Activated CD8-positive, alpha-beta T cell treated with anti-CD3 and anti-CD28 coated beads for 36 hours (primary cell): ENCODE measurements around the gene SLC38A10. TPM values are rescaled to one million over a fixed set of nuclear protein-coding genes. Genes with fewer than 3 reads are reported as not detected.
A peak's percentile ranks its signal among the peaks of the same experiment; 100 is the strongest.

Experiments used
- ATAC-seq: fragments of 200-7000 bp; cut with Tn5 transposase; one replicate; pipeline ENCODE4 v1.10.0; 2021; ENCODE audit warnings: mild to moderate bottlenecking, moderate library complexity
- CTCF ChIA-PET: fragments of 350-600 bp; sonication (Branson Sonifier 250); formaldehyde crosslinking; loops from one replicate; lab custom pipeline; 2021; ENCODE audit warnings: antibody characterized with exemption; lab: Charles Lee
- POLR2A ChIA-PET: fragments of 350-600 bp; sonication (Branson Sonifier 250); formaldehyde crosslinking; loops from one replicate; lab custom pipeline; 2021; ENCODE audit warnings: antibody characterized with exemption; lab: Charles Lee
- DNase-seq: peaks from one replicate; pipeline ENCODE4 v3.0.0-alpha.2; 2020
- H3K27ac Mint-ChIP-seq: one replicate; pipeline ENCODE4 v1.8.0; 2021; ENCODE audit warnings: mild to moderate bottlenecking, mixed read lengths
- H3K27me3 Mint-ChIP-seq: one replicate; pipeline ENCODE4 v1.8.0; 2021; ENCODE audit warnings: mixed read lengths
- H3K36me3 Mint-ChIP-seq: one replicate; pipeline ENCODE4 v1.8.0; 2021; ENCODE audit warnings: low read depth, mixed read lengths
- H3K4me1 Mint-ChIP-seq: one replicate; pipeline ENCODE4 v1.8.0; 2021; ENCODE audit warnings: low read depth, mixed read lengths
- H3K4me3 Mint-ChIP-seq: one replicate; pipeline ENCODE4 v1.8.0; 2021; ENCODE audit warnings: mild to moderate bottlenecking, moderate library complexity, mixed read lengths
- H3K9me3 Mint-ChIP-seq: one replicate; pipeline ENCODE4 v1.8.0; 2021; ENCODE audit warnings: mixed read lengths
- intact Hi-C: fragments of 100-400 bp; cut with micrococcal nuclease; formaldehyde crosslinking; loops from one replicate; pipeline ENCODE4 v1.10.0; 2022
- total RNA-seq, 2 experiments: library from RNA; stranded (reverse); gene quantifications; one replicate each; pipeline ENCODE4 v1.2.3, GENCODE V29; 2021
- TF ChIP-seq, protein P1 (sequence below): fragments of 200-600 bp; IDR thresholded peaks from one replicate; pipeline ENCODE4 v1.8.0; 2022; ENCODE audit warnings: antibody characterized with exemption, mild to moderate bottlenecking

The SLC38A10 gene
- total RNA-seq, 2 experiments from 2014 or later = 42.7 to 45.4 TPM

DNA sequence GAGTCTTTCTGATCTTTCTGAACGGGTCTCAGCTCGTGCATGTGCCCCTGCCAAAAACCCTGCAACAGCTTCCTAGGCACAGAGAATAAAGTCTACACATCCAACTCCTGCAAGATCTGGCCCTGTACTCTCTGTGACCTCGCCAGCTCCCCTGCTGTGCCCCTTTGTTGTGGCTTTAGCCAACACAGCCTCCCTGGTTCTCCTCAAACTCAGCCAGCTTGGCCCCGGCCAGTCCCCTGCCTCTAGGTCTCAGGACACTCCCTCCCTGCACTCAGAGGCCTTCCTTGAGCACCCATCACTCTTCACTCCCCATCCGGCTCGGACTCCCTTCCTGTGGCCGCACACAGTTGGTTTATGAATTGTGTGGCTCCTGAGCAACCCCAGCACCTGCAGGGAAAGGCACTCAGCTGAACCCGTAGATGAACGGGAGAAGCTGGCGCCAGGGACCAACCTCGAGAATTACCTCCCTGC lies 73.7 kb downstream of the SLC38A10 start:
- ATAC-seq = no peak
- no peak for DNase-seq
- TF ChIP-seq, protein P1, sequence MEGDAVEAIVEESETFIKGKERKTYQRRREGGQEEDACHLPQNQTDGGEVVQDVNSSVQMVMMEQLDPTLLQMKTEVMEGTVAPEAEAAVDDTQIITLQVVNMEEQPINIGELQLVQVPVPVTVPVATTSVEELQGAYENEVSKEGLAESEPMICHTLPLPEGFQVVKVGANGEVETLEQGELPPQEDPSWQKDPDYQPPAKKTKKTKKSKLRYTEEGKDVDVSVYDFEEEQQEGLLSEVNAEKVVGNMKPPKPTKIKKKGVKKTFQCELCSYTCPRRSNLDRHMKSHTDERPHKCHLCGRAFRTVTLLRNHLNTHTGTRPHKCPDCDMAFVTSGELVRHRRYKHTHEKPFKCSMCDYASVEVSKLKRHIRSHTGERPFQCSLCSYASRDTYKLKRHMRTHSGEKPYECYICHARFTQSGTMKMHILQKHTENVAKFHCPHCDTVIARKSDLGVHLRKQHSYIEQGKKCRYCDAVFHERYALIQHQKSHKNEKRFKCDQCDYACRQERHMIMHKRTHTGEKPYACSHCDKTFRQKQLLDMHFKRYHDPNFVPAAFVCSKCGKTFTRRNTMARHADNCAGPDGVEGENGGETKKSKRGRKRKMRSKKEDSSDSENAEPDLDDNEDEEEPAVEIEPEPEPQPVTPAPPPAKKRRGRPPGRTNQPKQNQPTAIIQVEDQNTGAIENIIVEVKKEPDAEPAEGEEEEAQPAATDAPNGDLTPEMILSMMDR = no peak
- Mint-ChIP-seq H3K9me3 (no peaks in the 10 kb centered on the region), H3K27me3 (no peaks in the 10 kb centered on the region), H3K27ac (no peak overlapping the region), H3K36me3 (no peaks in the 10 kb centered on the region), H3K4me3 (peak overlapping the region; percentile 69), H3K4me1 (peaks cover 12% of the 10 kb centered on the region)
- ChIA-PET CTCF (no interaction called here), POLR2A (interaction anchor here (0.5 kb wide), 2 partner anchors 143 to 204 kb away, joined by 3 read pairs; no protein-coding TSS in a partner anchor)
- intact Hi-C loops = no loop called here

DNA sequence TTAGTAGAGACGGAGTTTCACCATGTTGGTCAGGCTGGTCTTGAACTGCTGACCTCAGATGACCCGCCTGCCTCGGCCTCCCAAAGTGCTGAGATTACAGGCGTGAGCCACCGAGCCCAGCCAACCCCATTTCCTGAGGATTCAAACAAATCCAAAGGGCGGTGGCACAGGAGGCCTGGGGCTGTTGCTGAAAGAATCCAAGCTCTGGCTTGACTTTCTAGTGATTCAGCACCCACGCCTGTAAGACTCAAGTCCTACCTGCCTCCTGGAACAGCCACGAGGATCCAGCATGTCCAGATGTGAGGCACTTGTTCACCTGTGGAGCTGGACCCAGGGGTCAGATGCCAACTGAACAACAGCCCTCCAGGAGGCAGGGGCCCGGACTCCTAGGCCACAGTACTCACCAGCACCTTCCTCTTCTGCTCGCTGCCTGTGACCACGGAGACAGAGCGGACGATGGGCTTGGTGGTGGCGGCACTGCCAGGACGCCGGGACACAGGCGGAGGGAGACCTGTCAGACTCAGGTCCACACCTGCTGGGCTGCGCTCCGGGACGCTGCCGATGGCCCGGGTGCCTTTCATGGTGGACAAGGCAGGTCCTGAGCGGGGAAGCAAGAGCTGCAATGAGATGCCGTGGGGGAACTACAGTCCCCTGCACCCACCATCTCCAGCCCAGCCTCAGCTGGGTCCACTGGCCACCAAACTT lies 75.5 kb downstream of the SLC38A10 start:
- DNase-seq (no peak), ATAC-seq (no peak)
- ChIA-PET CTCF (no interaction called here), POLR2A (no interaction called here)
- no peak overlapping the region for H3K27ac Mint-ChIP-seq
- peaks cover 12% of the 10 kb centered on the region for H3K4me1 Mint-ChIP-seq
- H3K9me3 Mint-ChIP-seq = no peaks in the 10 kb centered on the region
- H3K36me3 Mint-ChIP-seq = no peaks in the 10 kb centered on the region
- intact Hi-C loops = no loop called here
- no peak overlapping the region for H3K4me3 Mint-ChIP-seq
- TF ChIP-seq, protein P1 = no peak
- no peaks in the 10 kb centered on the region for H3K27me3 Mint-ChIP-seq

DNA sequence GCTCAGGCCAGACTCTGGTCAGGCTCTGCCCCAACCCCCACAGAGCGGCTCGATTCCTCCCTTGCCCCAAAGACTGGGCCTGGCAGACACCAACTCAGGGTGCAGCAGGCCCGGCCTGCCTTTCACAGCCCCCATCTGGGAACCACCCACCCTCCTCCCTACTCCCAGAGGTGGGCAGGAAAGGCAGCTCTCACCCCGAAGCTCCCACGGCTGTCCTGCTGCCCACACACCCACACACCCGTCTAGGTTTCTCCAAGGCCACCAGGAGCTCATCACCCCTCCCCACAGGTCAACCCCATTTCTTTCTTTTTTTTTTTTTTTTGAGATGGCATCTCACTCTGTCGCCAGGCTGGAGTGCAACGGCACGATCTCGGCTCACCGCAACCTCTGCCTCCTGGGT lies 76.1 kb downstream of the SLC38A10 start:
- POLR2A ChIA-PET = no interaction called here
- H3K27ac Mint-ChIP-seq = no peak overlapping the region
- intact Hi-C loops = no loop called here

DNA sequence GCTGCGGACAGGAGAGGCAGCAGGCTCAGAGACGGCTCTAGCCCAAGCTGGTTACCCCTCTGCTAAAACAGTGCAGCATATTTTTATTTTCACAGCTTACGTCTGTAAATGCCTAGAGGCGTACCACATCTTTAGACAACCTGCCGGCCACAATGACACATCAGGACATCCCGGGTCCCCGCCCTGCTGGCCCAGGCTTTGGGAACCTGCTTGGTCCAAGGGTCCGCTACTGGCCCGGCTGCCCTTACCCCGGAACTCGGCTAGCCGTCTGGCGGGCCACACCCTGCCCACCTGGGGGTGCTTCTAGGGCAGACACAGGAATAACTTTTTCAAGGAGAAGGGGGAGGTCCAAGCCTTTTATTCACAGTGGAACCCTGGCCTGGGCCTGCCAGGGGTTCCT lies 76.6 kb downstream of the SLC38A10 start:
- H3K4me1 Mint-ChIP-seq = peaks cover 6% of the 10 kb centered on the region
- H3K9me3 Mint-ChIP-seq = no peaks in the 10 kb centered on the region
- intact Hi-C loops = no loop called here

More for the DNA sequence above, 76.1 kb downstream of the SLC38A10 start:
- H3K9me3 Mint-ChIP-seq = no peaks in the 10 kb centered on the region
- ATAC-seq = no peak
- H3K27me3 Mint-ChIP-seq = no peaks in the 10 kb centered on the region
- H3K4me1 Mint-ChIP-seq = peaks cover 11% of the 10 kb centered on the region
- no peak for DNase-seq
- no peaks in the 10 kb centered on the region for H3K36me3 Mint-ChIP-seq
- H3K4me3 Mint-ChIP-seq = no peak overlapping the region
- CTCF ChIA-PET = no interaction called here
- TF ChIP-seq, protein P1 = no peak

DNA sequence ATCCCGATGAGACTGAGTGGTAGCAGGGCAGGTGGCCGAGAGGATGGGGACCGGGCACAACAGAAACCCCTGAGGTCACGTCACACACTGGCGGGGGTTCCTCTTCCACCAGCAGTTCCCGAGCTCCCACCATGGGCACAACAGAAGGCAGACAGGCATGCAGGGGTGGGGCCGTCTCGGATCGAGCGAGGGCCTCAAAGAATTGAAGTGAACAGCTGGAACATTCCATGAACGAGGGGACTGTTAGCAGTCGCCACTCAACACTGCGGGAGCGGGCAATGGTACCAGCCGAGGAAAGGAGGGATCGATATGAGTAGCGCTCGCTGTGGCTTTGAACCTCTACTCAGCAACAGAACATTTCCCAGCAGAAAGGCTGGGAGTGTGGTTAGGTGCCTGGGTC lies 77.6 kb downstream of the SLC38A10 start:
- Mint-ChIP-seq H3K36me3 (no peaks in the 10 kb centered on the region), H3K27me3 (no peaks in the 10 kb centered on the region), H3K9me3 (no peaks in the 10 kb centered on the region), H3K4me1 (peaks cover 7% of the 10 kb centered on the region), H3K4me3 (no peak overlapping the region), H3K27ac (no peak overlapping the region)
- ATAC-seq (no peak), DNase-seq (no peak)
- intact Hi-C loops = no loop called here
- POLR2A ChIA-PET = no interaction called here
- CTCF ChIA-PET = no interaction called here
- TF ChIP-seq, protein P1 = no peak

More for the DNA sequence above, 76.6 kb downstream of the SLC38A10 start:
- CTCF ChIA-PET = no interaction called here
- no peak for DNase-seq
- ATAC-seq = no peak
- Mint-ChIP-seq H3K27me3 (no peaks in the 10 kb centered on the region), H3K4me3 (no peak overlapping the region), H3K27ac (no peak overlapping the region), H3K36me3 (no peaks in the 10 kb centered on the region)
- TF ChIP-seq, protein P1 = no peak
- POLR2A ChIA-PET = no interaction called here
